ENCODE data around the gene TMC7.

DNA sequence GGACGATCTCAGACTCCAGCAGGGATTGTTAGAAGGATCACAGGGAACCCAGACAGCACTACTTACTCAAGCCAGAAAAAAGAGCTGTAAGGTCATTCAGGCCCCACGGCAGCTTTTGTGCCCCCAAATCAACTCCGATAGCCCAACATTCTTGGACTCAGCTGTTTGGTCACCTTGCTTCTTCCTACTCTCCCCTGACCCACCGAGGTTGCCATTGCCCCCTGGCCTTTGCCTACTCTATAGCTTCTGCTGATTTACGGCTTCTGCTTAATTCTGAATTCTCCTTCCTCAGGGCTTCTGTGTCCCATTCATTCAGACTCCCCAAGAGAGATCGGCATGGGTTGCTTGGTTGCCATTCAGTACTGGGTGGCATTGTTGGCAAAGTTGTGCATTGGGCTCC, 121.4 kb downstream of the TMC7 start:
- TF ChIP-seq SP5 (CRISPR knock-in tag; IDR thresholded peaks at IDR 0.05; ENCODE audit: borderline replicate concordance, low read depth) (no peak), EED (CRISPR knock-in tag; IDR thresholded peaks at IDR 0.05) (no peak), FOSL2 (CRISPR knock-in tag; IDR thresholded peaks at IDR 0.05) (no peak)
- TF ChIP-seq, protein P1, sequence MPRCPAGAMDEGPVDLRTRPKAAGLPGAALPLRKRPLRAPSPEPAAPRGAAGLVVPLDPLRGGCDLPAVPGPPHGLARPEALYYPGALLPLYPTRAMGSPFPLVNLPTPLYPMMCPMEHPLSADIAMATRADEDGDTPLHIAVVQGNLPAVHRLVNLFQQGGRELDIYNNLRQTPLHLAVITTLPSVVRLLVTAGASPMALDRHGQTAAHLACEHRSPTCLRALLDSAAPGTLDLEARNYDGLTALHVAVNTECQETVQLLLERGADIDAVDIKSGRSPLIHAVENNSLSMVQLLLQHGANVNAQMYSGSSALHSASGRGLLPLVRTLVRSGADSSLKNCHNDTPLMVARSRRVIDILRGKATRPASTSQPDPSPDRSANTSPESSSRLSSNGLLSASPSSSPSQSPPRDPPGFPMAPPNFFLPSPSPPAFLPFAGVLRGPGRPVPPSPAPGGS (CRISPR knock-in tag; IDR thresholded peaks at IDR 0.05), result no peak
